A673 (cell line): ENCODE results near the gene CIAPIN1. TPM values are rescaled to one million over a fixed set of nuclear protein-coding genes. Genes with fewer than 3 reads are reported as not detected.

Experiments used
- BruUV-seq: library from RNA; stranded (reverse); fragments of 400-500 nt; replicated peaks from 2 replicates; lab custom pipeline; 2021; lab: Mats Ljungman, UMichigan
- CTCF ChIA-PET: fragments of 300-600 bp; sonication (Branson Sonifier 250); formaldehyde crosslinking; loops from one replicate; lab custom pipeline; 2022; ENCODE audit warnings: antibody characterized with exemption; lab: Charles Lee
- POLR2A ChIA-PET: fragments of 300-600 bp; sonication (Branson Sonifier 250); formaldehyde crosslinking; loops from one replicate; lab custom pipeline; 2022; ENCODE audit warnings: antibody characterized with exemption; ENCODE audit not compliant: low non-redundant PET; lab: Charles Lee
- DNase-seq: peaks from one replicate; pipeline ENCODE4 v3.0.0-alpha.2; 2015; ENCODE audit warnings: low spot score
- H3K27ac ChIP-seq: fragments of 200-600 bp; sonication (generic); 2 replicates; pipeline ENCODE4 v1.5.1; 2016; ENCODE audit warnings: mixed run types, low read depth, mild to moderate bottlenecking, mixed read lengths, antibody characterized with exemption, low read length; ENCODE audit not compliant: poor library complexity, severe bottlenecking
- H3K27me3 ChIP-seq: fragments of 200-600 bp; sonication (generic); replicated peaks from 2 replicates; pipeline ENCODE4 v1.6.1; 2017; ENCODE audit warnings: mixed run types, low read depth, mild to moderate bottlenecking, mixed read lengths, antibody characterized with exemption, low read length; ENCODE audit not compliant: insufficient read depth, poor library complexity
- H3K36me3 ChIP-seq: fragments of 200-600 bp; sonication (generic); 2 replicates; pipeline ENCODE4 v1.6.1; 2016; ENCODE audit warnings: mixed run types, mild to moderate bottlenecking, mixed read lengths, antibody characterized with exemption, low read length; ENCODE audit not compliant: insufficient read depth, poor library complexity, severe bottlenecking
- H3K4me1 ChIP-seq: fragments of 200-600 bp; sonication (generic); 2 replicates; pipeline ENCODE4 v1.6.1; 2017; ENCODE audit warnings: mixed run types, mild to moderate bottlenecking, mixed read lengths, antibody characterized with exemption, low read length; ENCODE audit not compliant: insufficient read depth, poor library complexity, severe bottlenecking
- H3K4me3 ChIP-seq: fragments of 200-600 bp; sonication (generic); 2 replicates; pipeline ENCODE4 v1.5.1; 2016; ENCODE audit warnings: low read depth, mixed run types, mild to moderate bottlenecking, mixed read lengths, low read length; ENCODE audit not compliant: poor library complexity, severe bottlenecking
- H3K9me3 ChIP-seq: fragments of 200-600 bp; sonication (generic); 2 replicates; pipeline ENCODE4 v1.6.1; 2016; ENCODE audit warnings: mixed run types, low read depth, mild to moderate bottlenecking, mixed read lengths, antibody characterized with exemption, low read length; ENCODE audit not compliant: poor library complexity, severe bottlenecking
- CTCF ChIP-seq: fragments of 300-800, 200-600 bp; sonication (generic); conservative IDR thresholded peaks from 2 replicates; pipeline ENCODE4 v1.5.1; 2017; ENCODE audit warnings: low read depth, mild to moderate bottlenecking, antibody characterized with exemption, low read length, moderate library complexity, mixed read lengths
- EZH2 ChIP-seq: fragments of 200-600 bp; sonication (generic); IDR thresholded peaks from 2 replicates; pipeline ENCODE4 v1.6.1; 2017; ENCODE audit warnings: borderline replicate concordance, low read depth, mild to moderate bottlenecking, mixed read lengths, antibody characterized with exemption, low read length; ENCODE audit not compliant: poor library complexity, severe bottlenecking
- intact Hi-C: fragments of 100-400 bp; cut with micrococcal nuclease; formaldehyde crosslinking; loops from one replicate; pipeline ENCODE4 v1.10.0; 2022; ENCODE audit not compliant: unreplicated experiment
- total RNA-seq: library from RNA; stranded (reverse); gene quantifications from 2 replicates; pipeline ENCODE4 v1.2.3, GENCODE V29; 2021

The CIAPIN1 gene
- total RNA-seq, 1 experiment from 2014 or later = 95.1 TPM

- no peaks in the 10 kb centered on the region for H3K4me1 ChIP-seq
- no peak overlapping the region for H3K27ac ChIP-seq
- TF ChIP-seq CTCF (no peak), EZH2 (no peak)
- intact Hi-C loops = no loop called here
- BruUV-seq = no TSS peak
- ChIA-PET POLR2A (no interaction called here), CTCF (no interaction called here)
- H3K9me3 ChIP-seq = peaks cover 9% of the 10 kb centered on the region
- DNase-seq = no peak
- no peak overlapping the region for H3K4me3 ChIP-seq
- no peaks in the 10 kb centered on the region for H3K27me3 ChIP-seq
- H3K36me3 ChIP-seq = peaks cover 77% of the 10 kb centered on the region
These were observed 11.3 kb downstream of the CIAPIN1 start for GRCh38 chr16:57435838-57436237.

GRCh38 chr16:57434003-57434402 is 13.2 kb downstream of the CIAPIN1 start:
- Histone ChIP-seq H3K36me3 (peaks cover 81% of the 10 kb centered on the region), H3K27ac (no peak overlapping the region), H3K4me1 (no peaks in the 10 kb centered on the region), H3K9me3 (no peaks in the 10 kb centered on the region), H3K27me3 (no peaks in the 10 kb centered on the region), H3K4me3 (no peak overlapping the region)
- intact Hi-C loops = no loop called here
- no peak for DNase-seq
- TF ChIP-seq CTCF = no peak
- no peak for TF ChIP-seq EZH2
- BruUV-seq = no TSS peak
- ChIA-PET CTCF (no interaction called here), POLR2A (no interaction called here)

- CTCF ChIA-PET = no interaction called here
- H3K4me1 ChIP-seq = no peaks in the 10 kb centered on the region
- H3K9me3 ChIP-seq = no peaks in the 10 kb centered on the region
- no peak overlapping the region for H3K4me3 ChIP-seq
- intact Hi-C loops = no loop called here
- no peak for DNase-seq
- POLR2A ChIA-PET = no interaction called here
- H3K36me3 ChIP-seq = peaks cover 82% of the 10 kb centered on the region
- no peak overlapping the region for H3K27ac ChIP-seq
- no peaks in the 10 kb centered on the region for H3K27me3 ChIP-seq
- no TSS peak for BruUV-seq
- TF ChIP-seq CTCF = no peak
- TF ChIP-seq EZH2 = no peak
These were observed 14.2 kb downstream of the CIAPIN1 start for GRCh38 chr16:57432989-57433388.
